DOHH2 (cell line): ENCODE measurements around the gene ENTPD1.

ENCODE experiments used
- H3F3A ChIP-seq: fragments of 200-600 bp; sonication (generic), shearing (Covaris generic); 2 replicates; pipeline ENCODE4 v1.6.0; 2016; ENCODE audit warnings: antibody characterized with exemption, mild to moderate bottlenecking; ENCODE audit not compliant: control insufficient read depth, insufficient read depth
- H3K27ac ChIP-seq: fragments of 200-600 bp; sonication (generic); 2 replicates; pipeline ENCODE4 v1.5.1; 2014; ENCODE audit warnings: low read depth, mild to moderate bottlenecking, low read length, moderate library complexity
- H3K27me3 ChIP-seq: fragments of 200-600 bp; sonication (generic); 2 replicates; pipeline ENCODE4 v1.6.1; 2014; ENCODE audit warnings: mild to moderate bottlenecking, low read length, mixed read lengths; ENCODE audit not compliant: control insufficient read depth
- H3K36me3 ChIP-seq: fragments of 200-600 bp; sonication (generic); 2 replicates; pipeline ENCODE4 v1.6.1; 2014; ENCODE audit warnings: mild to moderate bottlenecking, low read length, moderate library complexity, mixed read lengths; ENCODE audit not compliant: control insufficient read depth
- H3K4me1 ChIP-seq: fragments of 200-600 bp; sonication (generic); 2 replicates; pipeline ENCODE4 v1.6.1; 2014; ENCODE audit warnings: mild to moderate bottlenecking, low read length, mixed read lengths; ENCODE audit not compliant: control insufficient read depth
- H3K4me2 ChIP-seq: fragments of 200-600 bp; sonication (generic); 2 replicates; pipeline ENCODE4 v1.6.0; 2014; ENCODE audit warnings: mild to moderate bottlenecking, low read length, moderate library complexity
- H3K4me3 ChIP-seq: fragments of 200-600 bp; sonication (generic); 2 replicates; pipeline ENCODE4 v1.5.1; 2014; ENCODE audit warnings: mild to moderate bottlenecking, low read length, mixed read lengths
- H3K79me2 ChIP-seq: fragments of 200-600 bp; sonication (generic); 2 replicates; pipeline ENCODE4 v1.6.1; 2014; ENCODE audit warnings: mild to moderate bottlenecking, low read length, mixed read lengths; ENCODE audit not compliant: control insufficient read depth
- H3K9me2 ChIP-seq: fragments of 200-600 bp; sonication (generic); replicated peaks from 2 replicates; pipeline ENCODE4 v1.6.1; 2014; ENCODE audit warnings: mild to moderate bottlenecking, low read length, mixed read lengths; ENCODE audit not compliant: control insufficient read depth
- H3K9me3 ChIP-seq: fragments of 200-600 bp; sonication (generic); 2 replicates; pipeline ENCODE4 v1.6.1; 2014; ENCODE audit warnings: antibody characterized with exemption, low read length, mixed read lengths; ENCODE audit not compliant: control insufficient read depth, insufficient read depth
- H4K20me1 ChIP-seq: fragments of 200-600 bp; sonication (generic); 2 replicates; pipeline ENCODE4 v1.6.0; 2014; ENCODE audit warnings: low read depth, mild to moderate bottlenecking, antibody characterized with exemption, low read length, moderate library complexity; ENCODE audit not compliant: control insufficient read depth, insufficient read depth
- CTCF ChIP-seq: fragments of 200-600 bp; sonication (generic); IDR thresholded peaks from one replicate; pipeline ENCODE4 v1.5.1; 2014; ENCODE audit warnings: antibody characterized with exemption, mild to moderate bottlenecking, low read depth, low read length; ENCODE audit not compliant: poor library complexity, severe bottlenecking
- EZH2phosphoT487 ChIP-seq: fragments of 200-600 bp; sonication (generic); IDR thresholded peaks from 2 replicates; pipeline ENCODE4 v1.6.1; 2017; ENCODE audit warnings: borderline replicate concordance, mild to moderate bottlenecking, antibody characterized with exemption, low read length, moderate library complexity, mixed read lengths

Gene ENTPD1

DNA sequence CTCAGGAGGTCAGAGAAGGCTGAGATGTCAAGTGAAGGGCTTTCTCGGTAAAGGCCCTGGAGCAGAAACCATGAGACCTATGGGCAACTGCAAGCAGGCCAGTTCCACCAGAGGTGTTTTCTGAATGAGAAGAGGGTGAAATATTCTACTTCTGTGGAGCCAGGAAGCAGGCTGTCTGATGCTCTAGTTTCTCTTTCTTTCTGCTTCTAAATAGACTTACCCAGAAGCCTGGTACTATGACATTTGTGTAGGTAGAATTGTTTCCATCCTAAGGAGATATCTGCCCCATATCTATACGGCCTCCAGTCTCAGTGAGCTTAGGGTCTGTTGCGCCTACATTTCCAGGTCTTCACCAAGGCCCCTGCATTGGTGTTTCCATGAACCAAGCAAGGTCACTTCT is 78.4 kb downstream of the ENTPD1 start:
- no peaks in the 10 kb centered on the region for H3K9me2 ChIP-seq
- no peaks in the 10 kb centered on the region for H3K9me3 ChIP-seq
- no peaks in the 10 kb centered on the region for H4K20me1 ChIP-seq
- no peak overlapping the region for H3K4me3 ChIP-seq
- peaks cover 8% of the 10 kb centered on the region for H3F3A ChIP-seq
- no peak overlapping the region for H3K27ac ChIP-seq
- TF ChIP-seq CTCF = no peak
- no peak for TF ChIP-seq EZH2phosphoT487
- H3K27me3 ChIP-seq = no peaks in the 10 kb centered on the region
- H3K36me3 ChIP-seq = peaks cover 12% of the 10 kb centered on the region
- no peaks in the 10 kb centered on the region for H3K79me2 ChIP-seq
- no peak overlapping the region for H3K4me2 ChIP-seq
- peaks cover 65% of the 10 kb centered on the region for H3K4me1 ChIP-seq

GRCh38 chr10:95835149-95835860 is 79.3 kb downstream of the ENTPD1 start:
- H3K27ac ChIP-seq = no peak overlapping the region
- H3K9me3 ChIP-seq = no peaks in the 10 kb centered on the region
- no peak overlapping the region for H3K4me2 ChIP-seq
- no peak for TF ChIP-seq CTCF
- no peak for TF ChIP-seq EZH2phosphoT487
- H3K36me3 ChIP-seq = peaks cover 12% of the 10 kb centered on the region
- H3F3A ChIP-seq = peaks cover 13% of the 10 kb centered on the region
- H3K4me1 ChIP-seq = peaks cover 74% of the 10 kb centered on the region
- H4K20me1 ChIP-seq = no peaks in the 10 kb centered on the region
- H3K9me2 ChIP-seq = no peaks in the 10 kb centered on the region
- no peaks in the 10 kb centered on the region for H3K79me2 ChIP-seq
- H3K27me3 ChIP-seq = no peaks in the 10 kb centered on the region
- no peak overlapping the region for H3K4me3 ChIP-seq

DNA sequence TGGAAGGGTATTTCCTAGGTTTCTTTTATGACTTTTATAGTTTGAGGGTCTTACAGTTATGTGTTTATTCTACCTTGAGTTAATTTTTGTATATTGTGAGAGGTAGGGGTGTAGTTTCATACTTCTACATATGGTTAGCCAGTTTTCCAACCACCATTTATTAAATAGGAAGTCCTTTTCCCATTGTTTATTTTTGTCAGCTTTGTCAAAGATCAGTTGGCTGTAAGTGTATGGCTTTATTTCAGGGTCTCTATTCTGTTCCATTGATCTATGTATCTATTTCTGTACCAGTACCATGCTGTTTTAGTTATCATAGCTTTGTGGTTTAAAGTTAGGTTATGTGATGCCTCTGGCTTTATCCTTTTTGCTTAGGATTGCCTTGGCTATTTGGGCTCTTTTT is 79.9 kb downstream of the ENTPD1 start:
- Histone ChIP-seq H3K4me2 (no peak overlapping the region), H4K20me1 (no peaks in the 10 kb centered on the region), H3K36me3 (peaks cover 12% of the 10 kb centered on the region), H3K9me3 (no peaks in the 10 kb centered on the region), H3F3A (peaks cover 16% of the 10 kb centered on the region), H3K79me2 (no peaks in the 10 kb centered on the region), H3K4me1 (peaks cover 80% of the 10 kb centered on the region), H3K27me3 (no peaks in the 10 kb centered on the region), H3K9me2 (no peaks in the 10 kb centered on the region), H3K27ac (no peak overlapping the region), H3K4me3 (no peak overlapping the region)
- TF ChIP-seq CTCF (no peak), EZH2phosphoT487 (no peak)
